ENCODE data around the gene STAU1. TPM values are rescaled to one million over a fixed set of nuclear protein-coding genes. Genes with fewer than 3 reads are reported as not detected.

Gene STAU1, protein sequence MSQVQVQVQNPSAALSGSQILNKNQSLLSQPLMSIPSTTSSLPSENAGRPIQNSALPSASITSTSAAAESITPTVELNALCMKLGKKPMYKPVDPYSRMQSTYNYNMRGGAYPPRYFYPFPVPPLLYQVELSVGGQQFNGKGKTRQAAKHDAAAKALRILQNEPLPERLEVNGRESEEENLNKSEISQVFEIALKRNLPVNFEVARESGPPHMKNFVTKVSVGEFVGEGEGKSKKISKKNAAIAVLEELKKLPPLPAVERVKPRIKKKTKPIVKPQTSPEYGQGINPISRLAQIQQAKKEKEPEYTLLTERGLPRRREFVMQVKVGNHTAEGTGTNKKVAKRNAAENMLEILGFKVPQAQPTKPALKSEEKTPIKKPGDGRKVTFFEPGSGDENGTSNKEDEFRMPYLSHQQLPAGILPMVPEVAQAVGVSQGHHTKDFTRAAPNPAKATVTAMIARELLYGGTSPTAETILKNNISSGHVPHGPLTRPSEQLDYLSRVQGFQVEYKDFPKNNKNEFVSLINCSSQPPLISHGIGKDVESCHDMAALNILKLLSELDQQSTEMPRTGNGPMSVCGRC
- total RNA-seq, result 10 to 100 TPM; 73.3 to 88.2 TPM

DNA sequence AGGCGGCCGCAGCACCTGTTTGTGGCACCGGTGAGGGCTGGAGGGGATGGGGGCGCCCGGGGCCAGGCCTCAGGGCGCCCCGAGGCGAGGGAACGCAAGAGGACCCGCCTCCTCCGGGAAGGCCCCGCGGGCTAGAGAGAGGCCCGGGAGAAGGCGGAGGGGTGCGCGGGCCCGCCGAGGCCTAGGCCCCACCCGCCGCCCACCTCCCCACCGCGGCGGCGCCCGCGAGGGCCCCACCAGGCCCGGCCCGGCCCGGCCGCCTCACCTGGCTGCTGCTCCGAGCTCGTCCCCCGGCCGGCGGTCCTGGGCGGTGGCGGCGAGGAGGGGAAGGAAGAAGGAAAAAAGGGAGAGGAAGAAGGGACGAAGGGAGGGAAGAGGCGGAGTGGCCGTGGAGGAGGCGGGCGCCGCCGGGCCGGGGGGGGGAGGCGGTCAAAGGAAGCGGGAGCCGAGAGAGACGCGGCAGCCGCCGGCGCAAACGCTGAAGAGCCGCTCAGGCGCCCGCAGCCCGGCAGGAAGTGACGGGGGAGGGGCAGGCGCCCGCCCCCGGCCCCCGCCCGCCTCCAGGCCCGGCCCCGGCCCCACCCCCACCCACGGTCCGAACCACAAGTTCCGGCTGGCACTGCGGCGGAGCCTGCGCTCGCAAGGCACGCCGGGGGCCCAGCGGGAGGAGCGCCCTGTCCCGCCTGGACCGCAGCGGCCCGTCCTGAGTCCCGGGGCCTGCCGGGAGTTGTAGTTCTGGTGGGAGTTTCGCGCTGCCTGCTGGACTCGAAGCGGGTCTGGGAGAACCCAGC, at the start of gene STAU1:
STAU1 (minus strand) TSS at position 484 of the 791 bp plus-strand sequence. CDS start 22,133 bp downstream, outside the sequence.
- Mint-ChIP-seq H3K9me3 (no peaks in the 10 kb centered on the region), H3K4me1 (peaks cover 23% of the 10 kb centered on the region), H3K36me3 (ENCODE audit: low read depth) (peaks cover 42% of the 10 kb centered on the region), H3K27ac (peak within 1 kb of the TSS; percentile 86), H3K4me3 (peak within 1 kb of the TSS; percentile 93), H3K27me3 (no peaks in the 10 kb centered on the region)
- peak; percentile 95 for ATAC-seq (replicated peaks)

DNA sequence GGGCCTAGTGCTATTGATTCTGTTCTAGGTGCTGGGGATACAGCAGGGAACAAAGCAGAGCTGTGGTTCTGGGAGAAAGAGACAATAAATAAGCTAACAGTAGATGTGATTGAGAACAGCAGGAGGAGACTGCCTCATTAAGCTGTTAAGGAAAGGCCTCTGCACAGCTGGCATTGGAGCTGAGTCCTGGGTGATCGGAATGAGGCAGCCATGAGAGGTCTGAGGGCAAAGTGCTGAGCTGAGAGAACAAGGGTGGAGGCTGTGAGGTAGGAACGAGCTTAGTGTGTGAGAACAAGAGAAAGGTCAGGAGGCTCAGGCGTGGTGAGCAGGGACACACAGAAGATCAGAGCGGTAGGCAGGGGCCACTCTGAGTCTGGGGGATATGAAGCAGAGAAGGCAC, 49.4 kb upstream of the STAU1 start:
- no peak for ATAC-seq (replicated peaks)
- no peaks in the 10 kb centered on the region for H3K9me3 Mint-ChIP-seq
- no peak overlapping the region for H3K27ac Mint-ChIP-seq
- H3K4me3 Mint-ChIP-seq, result no peak overlapping the region
- no peaks in the 10 kb centered on the region for H3K27me3 Mint-ChIP-seq
- peaks cover 100% of the 10 kb centered on the region for H3K36me3 Mint-ChIP-seq (ENCODE audit: low read depth)
- no peaks in the 10 kb centered on the region for H3K4me1 Mint-ChIP-seq

DNA sequence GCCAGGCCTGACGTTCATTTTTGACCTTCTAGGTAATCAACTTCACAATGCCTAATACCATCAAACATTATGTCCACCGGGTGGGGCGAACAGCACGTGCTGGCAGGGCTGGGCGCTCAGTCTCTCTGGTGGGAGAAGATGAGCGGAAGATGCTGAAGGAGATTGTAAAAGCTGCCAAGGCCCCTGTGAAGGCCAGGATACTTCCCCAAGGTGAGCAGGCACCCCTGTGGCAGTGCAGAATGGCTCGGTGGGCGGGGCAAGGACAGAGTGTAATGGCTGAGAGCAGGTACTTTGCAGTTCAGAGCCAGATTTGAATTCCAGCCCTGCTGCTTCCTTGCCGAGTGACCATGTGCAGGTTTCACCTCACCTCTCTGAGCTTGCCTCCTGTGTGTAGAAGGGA, 48.2 kb upstream of the STAU1 start:
- no peaks in the 10 kb centered on the region for H3K27me3 Mint-ChIP-seq
- H3K9me3 Mint-ChIP-seq, result no peaks in the 10 kb centered on the region
- no peak for ATAC-seq (replicated peaks)
- H3K4me1 Mint-ChIP-seq, result no peaks in the 10 kb centered on the region
- no peak overlapping the region for H3K4me3 Mint-ChIP-seq
- H3K27ac Mint-ChIP-seq, result no peak overlapping the region
- H3K36me3 Mint-ChIP-seq (ENCODE audit: low read depth), result peaks cover 99% of the 10 kb centered on the region

DNA sequence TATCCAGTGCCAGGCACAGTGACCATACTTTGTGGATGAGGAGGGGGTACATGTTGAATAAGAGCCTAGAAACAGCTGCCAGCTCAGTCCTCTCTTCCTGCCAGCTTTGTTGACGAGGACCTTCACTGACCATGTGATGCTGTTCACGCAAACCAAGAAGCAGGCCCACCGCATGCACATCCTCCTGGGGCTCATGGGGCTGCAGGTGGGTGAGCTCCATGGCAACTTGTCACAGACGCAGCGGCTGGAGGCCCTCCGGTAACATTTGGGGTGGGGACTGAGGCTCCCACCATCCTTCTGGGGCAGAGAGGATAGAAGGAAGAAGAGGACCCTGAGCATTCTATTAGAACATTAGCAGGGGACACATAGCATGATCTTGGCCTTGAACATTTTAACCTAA, 46.7 kb upstream of the STAU1 start:
- H3K27me3 Mint-ChIP-seq, result no peaks in the 10 kb centered on the region
- peaks cover 4% of the 10 kb centered on the region for H3K4me1 Mint-ChIP-seq
- H3K4me3 Mint-ChIP-seq, result no peak overlapping the region
- H3K9me3 Mint-ChIP-seq, result no peaks in the 10 kb centered on the region
- peak overlapping the region; percentile 8 for H3K27ac Mint-ChIP-seq
- no peak for ATAC-seq (replicated peaks)
- peaks cover 99% of the 10 kb centered on the region for H3K36me3 Mint-ChIP-seq (ENCODE audit: low read depth)

DNA sequence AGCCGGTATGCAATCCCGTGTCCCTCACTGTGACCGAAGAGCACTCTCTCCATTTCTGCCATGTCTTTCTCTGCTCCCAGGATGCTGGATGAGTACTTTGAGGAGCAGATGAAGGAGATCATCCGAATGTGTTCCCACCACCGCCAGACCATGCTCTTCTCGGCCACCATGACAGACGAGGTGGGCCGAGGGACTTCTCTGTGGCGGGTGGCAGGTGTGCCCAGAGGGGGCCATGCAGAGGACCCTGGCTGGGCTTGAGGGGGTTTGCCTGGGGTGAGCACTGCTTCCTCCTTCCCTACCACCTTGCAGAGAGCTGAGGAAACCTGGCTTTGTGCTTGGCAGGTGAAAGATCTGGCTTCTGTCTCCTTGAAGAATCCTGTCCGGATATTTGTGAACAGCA, 45.1 kb upstream of the STAU1 start:
- Mint-ChIP-seq H3K27me3 (no peaks in the 10 kb centered on the region), H3K9me3 (no peaks in the 10 kb centered on the region), H3K36me3 (ENCODE audit: low read depth) (peaks cover 99% of the 10 kb centered on the region), H3K4me1 (peaks cover 4% of the 10 kb centered on the region), H3K4me3 (no peak overlapping the region), H3K27ac (no peak overlapping the region)
- no peak for ATAC-seq (replicated peaks)

DNA sequence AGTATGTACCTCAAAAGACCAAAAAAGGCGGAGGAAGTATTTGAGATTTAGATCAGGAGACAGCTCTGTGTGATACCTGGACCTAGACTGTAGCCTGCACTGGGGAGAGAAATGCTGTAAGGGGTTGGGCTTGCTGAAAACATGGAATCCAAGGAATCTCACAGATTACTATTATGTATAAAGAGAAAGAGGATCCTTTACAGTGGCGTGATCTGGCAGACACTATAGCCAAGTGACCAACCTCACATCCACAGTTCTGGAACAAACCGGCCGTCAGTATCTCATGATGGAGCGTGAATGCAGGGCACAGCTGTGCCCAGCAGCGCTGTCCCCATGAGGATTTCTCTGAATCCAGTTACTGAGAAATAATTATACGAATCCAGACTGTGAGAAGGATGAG, 43.3 kb upstream of the STAU1 start:
- Mint-ChIP-seq H3K27me3 (no peaks in the 10 kb centered on the region), H3K36me3 (ENCODE audit: low read depth) (peaks cover 99% of the 10 kb centered on the region), H3K9me3 (no peaks in the 10 kb centered on the region), H3K4me3 (no peak overlapping the region), H3K4me1 (peaks cover 4% of the 10 kb centered on the region), H3K27ac (peak overlapping the region; percentile 71)
- no peak for ATAC-seq (replicated peaks)

DNA sequence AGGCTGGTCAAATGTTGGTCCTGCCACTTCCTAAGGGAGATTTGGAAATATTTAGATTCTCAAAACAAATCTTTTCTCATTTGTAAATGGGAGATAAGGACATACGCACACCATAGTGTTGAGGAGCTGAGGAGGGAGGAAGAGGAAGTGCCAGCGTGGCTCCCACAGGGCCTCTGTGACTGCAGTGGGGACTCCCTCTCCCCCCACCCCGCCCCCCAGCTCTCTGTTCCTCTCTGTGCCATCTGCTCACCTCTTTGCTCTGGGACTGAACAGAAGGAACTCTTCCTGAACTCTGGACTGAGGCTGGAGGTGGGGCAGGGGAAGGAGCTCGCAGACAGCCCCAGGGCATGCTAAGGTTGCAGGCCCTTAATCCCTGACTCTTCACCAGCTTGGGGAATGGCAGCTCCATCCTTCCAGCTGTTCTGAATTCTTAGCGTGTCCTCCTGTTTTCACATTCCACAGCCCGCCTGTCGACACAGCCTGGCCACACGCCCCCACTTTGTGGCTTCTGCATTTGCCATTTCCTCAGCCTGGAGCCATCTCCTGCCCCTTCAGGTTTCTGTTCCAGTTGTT, 42.5 kb upstream of the STAU1 start:
- H3K4me3 Mint-ChIP-seq, result no peak overlapping the region
- H3K4me1 Mint-ChIP-seq, result peaks cover 4% of the 10 kb centered on the region
- H3K9me3 Mint-ChIP-seq, result no peaks in the 10 kb centered on the region
- peaks cover 99% of the 10 kb centered on the region for H3K36me3 Mint-ChIP-seq (ENCODE audit: low read depth)
- no peaks in the 10 kb centered on the region for H3K27me3 Mint-ChIP-seq
- no peak for ATAC-seq (replicated peaks)
- peak overlapping the region; percentile 71 for H3K27ac Mint-ChIP-seq

DNA sequence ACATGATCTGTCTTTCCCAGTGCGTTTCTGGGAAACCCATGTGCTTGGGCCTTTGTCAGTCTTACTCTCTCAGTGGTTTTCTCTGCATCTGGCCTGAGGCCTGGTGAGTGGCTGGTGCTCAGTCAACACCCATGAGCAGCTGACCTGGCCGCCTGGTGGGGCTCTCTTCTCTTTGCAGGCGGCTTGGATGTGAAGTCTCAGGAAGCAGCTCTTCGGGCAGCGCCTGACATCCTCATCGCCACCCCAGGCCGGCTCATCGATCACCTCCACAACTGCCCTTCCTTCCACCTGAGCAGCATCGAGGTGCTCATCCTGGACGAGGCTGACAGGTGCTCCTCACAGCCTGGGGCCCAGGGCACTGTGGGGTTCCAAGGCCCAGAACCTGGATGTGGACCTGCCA, 41.9 kb upstream of the STAU1 start:
- no peaks in the 10 kb centered on the region for H3K9me3 Mint-ChIP-seq
- H3K27ac Mint-ChIP-seq, result no peak overlapping the region
- H3K27me3 Mint-ChIP-seq, result no peaks in the 10 kb centered on the region
- no peak for ATAC-seq (replicated peaks)
- H3K4me3 Mint-ChIP-seq, result no peak overlapping the region
- peaks cover 4% of the 10 kb centered on the region for H3K4me1 Mint-ChIP-seq
- peaks cover 99% of the 10 kb centered on the region for H3K36me3 Mint-ChIP-seq (ENCODE audit: low read depth)

DNA sequence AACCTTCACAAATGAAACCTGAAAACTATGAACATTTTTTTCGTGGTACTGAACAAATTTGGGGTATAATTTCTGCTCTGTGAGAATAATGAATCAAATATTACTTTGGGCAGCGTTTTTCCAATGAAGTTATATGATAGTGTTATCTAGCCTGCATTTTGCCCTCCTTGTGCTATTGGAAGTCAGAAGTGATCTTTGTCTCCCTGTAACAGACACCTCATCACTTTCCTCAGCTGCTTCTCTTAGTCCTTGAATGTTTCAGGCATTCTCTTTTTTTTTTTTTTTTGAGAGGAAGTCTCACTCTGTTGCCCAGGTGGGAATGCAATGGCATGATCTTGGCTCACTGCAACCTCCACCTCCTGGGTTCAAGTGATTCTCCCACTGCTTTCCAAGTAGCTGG, 41.2 kb upstream of the STAU1 start:
- no peaks in the 10 kb centered on the region for H3K27me3 Mint-ChIP-seq
- H3K9me3 Mint-ChIP-seq, result no peaks in the 10 kb centered on the region
- no peak overlapping the region for H3K27ac Mint-ChIP-seq
- H3K4me3 Mint-ChIP-seq, result no peak overlapping the region
- H3K4me1 Mint-ChIP-seq, result peaks cover 4% of the 10 kb centered on the region
- no peak for ATAC-seq (replicated peaks)
- H3K36me3 Mint-ChIP-seq (ENCODE audit: low read depth), result peaks cover 99% of the 10 kb centered on the region

DNA sequence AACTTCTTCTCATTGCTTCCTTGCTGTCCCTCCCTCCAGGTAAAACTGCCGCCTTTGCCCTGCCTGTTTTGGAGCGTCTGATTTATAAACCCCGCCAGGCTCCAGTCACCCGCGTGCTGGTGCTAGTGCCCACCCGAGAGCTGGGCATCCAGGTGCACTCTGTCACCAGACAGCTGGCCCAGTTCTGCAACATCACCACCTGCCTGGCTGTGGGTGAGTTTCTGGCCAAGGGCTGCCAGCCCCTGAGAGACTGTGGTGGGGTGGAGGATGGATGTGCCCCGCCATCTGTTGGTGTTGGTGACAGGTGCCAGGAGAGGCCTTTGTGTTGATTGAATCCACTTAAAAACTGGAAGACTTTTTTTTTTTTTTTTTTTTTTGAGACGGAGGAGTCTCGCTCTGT, 40.5 kb upstream of the STAU1 start:
- Mint-ChIP-seq H3K36me3 (ENCODE audit: low read depth) (peaks cover 99% of the 10 kb centered on the region), H3K4me3 (no peak overlapping the region)

DNA sequence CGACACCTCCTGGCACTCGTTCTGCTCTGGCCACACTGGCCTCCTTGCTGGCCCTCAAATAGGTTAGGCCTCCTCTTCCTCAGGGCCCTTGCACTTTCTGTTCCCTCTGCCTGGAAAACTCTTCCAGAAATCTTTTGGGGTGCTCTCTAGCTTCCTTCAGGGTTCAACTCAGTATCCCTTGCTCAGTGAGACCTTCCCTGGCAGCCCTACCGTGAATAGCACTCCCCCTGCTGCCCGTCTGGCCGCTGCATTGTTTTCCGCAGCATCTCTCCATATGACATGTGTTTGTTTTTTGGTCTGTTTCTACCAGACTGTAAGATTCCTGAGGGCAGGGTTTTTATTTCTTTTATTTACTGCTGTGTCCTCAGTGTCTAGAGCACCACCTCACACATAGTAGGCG, 37.8 kb upstream of the STAU1 start:
- no peaks in the 10 kb centered on the region for H3K9me3 Mint-ChIP-seq
- peaks cover 100% of the 10 kb centered on the region for H3K36me3 Mint-ChIP-seq (ENCODE audit: low read depth)
- ATAC-seq (replicated peaks), result no peak
- H3K27ac Mint-ChIP-seq, result peak overlapping the region; percentile 61
- no peak overlapping the region for H3K4me3 Mint-ChIP-seq
- H3K4me1 Mint-ChIP-seq, result peaks cover 2% of the 10 kb centered on the region
- no peaks in the 10 kb centered on the region for H3K27me3 Mint-ChIP-seq

More for the DNA sequence above, 40.5 kb upstream of the STAU1 start:
- no peak for ATAC-seq (replicated peaks)
- no peak overlapping the region for H3K27ac Mint-ChIP-seq
- H3K9me3 Mint-ChIP-seq, result no peaks in the 10 kb centered on the region
- H3K4me1 Mint-ChIP-seq, result peaks cover 4% of the 10 kb centered on the region
- no peaks in the 10 kb centered on the region for H3K27me3 Mint-ChIP-seq

DNA sequence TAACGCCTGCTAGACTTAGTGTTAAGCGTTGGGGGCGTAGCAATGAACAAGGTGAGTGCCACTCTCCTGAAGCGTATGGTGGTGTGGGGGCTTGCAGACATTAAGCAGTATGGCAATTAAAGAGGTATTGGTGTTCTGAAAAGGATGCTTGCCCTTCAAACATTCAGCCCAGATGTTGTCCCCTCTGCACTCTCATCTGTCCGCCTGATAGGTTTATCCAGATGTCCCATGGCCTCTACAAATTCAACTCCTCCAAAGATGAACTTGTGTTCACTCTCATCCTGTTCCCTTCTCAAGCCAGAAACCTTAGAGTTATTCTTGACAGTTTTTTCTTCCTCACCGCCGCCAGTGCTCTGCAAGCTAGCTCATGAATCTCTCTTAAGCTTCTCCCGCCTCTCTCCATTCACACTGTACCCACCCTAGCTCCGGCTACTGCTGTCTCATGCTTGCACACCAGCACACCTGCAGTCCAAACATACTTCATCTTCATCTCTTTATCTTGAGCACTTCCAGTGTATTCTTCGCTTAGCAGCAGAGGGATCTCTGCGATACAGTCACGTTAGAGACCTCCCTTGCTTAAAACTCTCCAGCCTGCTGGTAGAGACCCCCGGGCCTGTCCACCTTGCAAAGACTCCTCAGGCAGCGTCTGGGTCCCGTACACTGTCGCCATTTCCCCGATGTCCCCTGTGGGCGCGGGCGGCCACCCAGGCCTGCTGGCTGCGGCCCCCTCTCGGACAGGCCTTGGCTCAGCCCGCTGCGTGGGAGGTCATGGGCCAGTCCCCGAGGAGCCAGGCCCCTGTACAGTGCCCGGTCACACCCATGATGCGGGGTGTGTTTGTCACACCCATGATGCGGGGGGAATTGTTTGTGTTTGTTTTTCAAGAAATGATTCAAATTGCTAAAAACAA, 32.0 kb upstream of the STAU1 start:
- peaks cover 13% of the 10 kb centered on the region for H3K4me1 Mint-ChIP-seq
- no peaks in the 10 kb centered on the region for H3K27me3 Mint-ChIP-seq
- H3K36me3 Mint-ChIP-seq (ENCODE audit: low read depth), result peaks cover 64% of the 10 kb centered on the region
- peak overlapping the region; percentile 93 for H3K4me3 Mint-ChIP-seq
- peak overlapping the region; percentile 94 for H3K27ac Mint-ChIP-seq
- ATAC-seq (replicated peaks), result no peak
- no peaks in the 10 kb centered on the region for H3K9me3 Mint-ChIP-seq

DNA sequence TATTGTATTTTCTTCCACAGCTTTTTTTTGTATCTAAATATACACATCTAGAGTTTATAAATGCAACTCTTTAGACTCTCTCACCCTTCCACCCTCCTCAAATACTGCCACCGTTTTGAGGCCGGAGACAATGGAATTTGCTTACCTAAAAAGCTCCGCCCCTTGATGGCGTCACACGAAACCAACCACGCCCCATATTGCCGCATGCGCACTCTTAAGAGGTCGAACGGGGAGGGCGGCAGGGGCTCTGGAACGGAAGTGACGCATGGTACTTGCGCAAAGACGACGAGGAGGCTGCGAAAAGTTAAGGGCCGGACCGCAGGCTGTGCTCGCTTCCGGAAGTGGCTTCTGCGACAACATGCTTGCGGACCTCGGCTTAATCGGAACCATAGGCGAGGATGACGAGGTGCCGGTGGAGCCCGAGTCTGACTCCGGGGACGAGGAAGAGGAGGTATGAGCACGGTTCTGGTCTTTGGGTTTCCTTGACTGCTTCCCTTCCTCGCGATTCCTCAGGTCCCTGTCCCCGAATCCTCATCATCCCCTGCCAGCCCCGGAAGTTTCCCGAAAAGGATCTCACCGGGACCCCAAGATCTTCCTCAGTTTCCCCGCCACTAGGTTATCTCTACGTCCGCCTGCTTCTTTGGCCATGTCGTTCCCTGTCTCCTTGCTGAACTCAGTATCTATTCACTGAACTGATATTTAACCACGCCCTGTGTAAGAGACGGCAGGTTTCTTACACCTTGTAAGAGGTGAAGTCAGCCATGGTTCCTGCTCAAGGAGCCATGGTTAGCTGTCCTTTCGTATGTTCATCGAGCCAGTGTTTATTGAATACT, 31.2 kb upstream of the STAU1 start, which contains the start of gene DDX27:
DDX27 (plus strand) TSS at position 326 of the 833 bp plus-strand sequence; CDS start at position 359, 33 bp downstream.
- H3K4me1 Mint-ChIP-seq, result peaks cover 13% of the 10 kb centered on the region
- peak within 1 kb of the TSS; percentile 94 for H3K27ac Mint-ChIP-seq
- peaks cover 55% of the 10 kb centered on the region for H3K36me3 Mint-ChIP-seq (ENCODE audit: low read depth)
- peak; percentile 95 for ATAC-seq (replicated peaks)
- H3K27me3 Mint-ChIP-seq, result no peaks in the 10 kb centered on the region
- H3K4me3 Mint-ChIP-seq, result peak within 1 kb of the TSS; percentile 93
- no peaks in the 10 kb centered on the region for H3K9me3 Mint-ChIP-seq

Data from activated T-helper 17 cell treated with anti-CD3 and anti-CD28 coated beads, Interleukin-2, amount 50 U/mL, for 72 hours (primary cell).